NCI-H748 treated with DMSO at 0.1 percent for 48 hours (cell line): ENCODE results near the gene CNKSR2.
"Not testable (repeated sequence)": the region's sequence is repeated elsewhere in the genome, so short reads cannot be mapped to it uniquely, and the experiment has no call there.

ENCODE experiments used
- DNase-seq: peaks from one replicate; lab custom pipeline; 2025; lab: John Stamatoyannopoulos, UW

The CNKSR2 gene

GRCh38 chrX:21440911-21441310 is 66.7 kb downstream of the CNKSR2 start:
- DNase-seq, result no peak

GRCh38 chrX:21457718-21458117 is 83.5 kb downstream of the CNKSR2 start:
- DNase-seq, result no peak

- no peak for DNase-seq
Observed at GRCh38 chrX:21469071-21469470, 94.9 kb downstream of the CNKSR2 start.

- DNase-seq, result no peak
Observed at GRCh38 chrX:21476909-21477308, 102.7 kb downstream of the CNKSR2 start.

GRCh38 chrX:21479695-21480270 is 105.6 kb downstream of the CNKSR2 start:
- DNase-seq, result peak; percentile 15

- no peak for DNase-seq
Observed at GRCh38 chrX:21481761-21482160, 107.5 kb downstream of the CNKSR2 start.

GRCh38 chrX:21484051-21484450 is 109.8 kb downstream of the CNKSR2 start:
- not testable (repeated sequence) for DNase-seq

GRCh38 chrX:21487832-21488231 is 113.6 kb downstream of the CNKSR2 start:
- peak; percentile 84 for DNase-seq

- DNase-seq, result no peak
Observed at GRCh38 chrX:21490341-21490740, 116.1 kb downstream of the CNKSR2 start.

GRCh38 chrX:21493226-21493830 is 119.1 kb downstream of the CNKSR2 start:
- DNase-seq, result no peak

GRCh38 chrX:21503593-21503992 is 129.4 kb downstream of the CNKSR2 start:
- DNase-seq, result no peak

- DNase-seq, result no peak
Observed at GRCh38 chrX:21509912-21510311, 135.7 kb downstream of the CNKSR2 start.

GRCh38 chrX:21524008-21524407 is 149.8 kb downstream of the CNKSR2 start:
- DNase-seq, result no peak

GRCh38 chrX:21528076-21528475 is 153.9 kb downstream of the CNKSR2 start:
- no peak for DNase-seq

- no peak for DNase-seq
Observed at GRCh38 chrX:21529771-21530170, 155.6 kb downstream of the CNKSR2 start.

- not testable (repeated sequence) for DNase-seq
Observed at GRCh38 chrX:21544642-21545041, 170.4 kb downstream of the CNKSR2 start.

- DNase-seq, result peak; percentile 17
Observed at GRCh38 chrX:21559417-21559816, 185.2 kb downstream of the CNKSR2 start.

- no peak for DNase-seq
Observed at GRCh38 chrX:21565025-21565424, 190.8 kb downstream of the CNKSR2 start.

- DNase-seq, result no peak
Observed at GRCh38 chrX:21574793-21575192, 200.6 kb downstream of the CNKSR2 start.

GRCh38 chrX:21581479-21581878 is 207.3 kb downstream of the CNKSR2 start:
- DNase-seq, result no peak

- no peak for DNase-seq
Observed at GRCh38 chrX:21586001-21586400, 211.8 kb downstream of the CNKSR2 start.

- no peak for DNase-seq
Observed at GRCh38 chrX:21590012-21590776, 216.0 kb downstream of the CNKSR2 start.

- DNase-seq, result no peak
Observed at GRCh38 chrX:21606002-21606401, 231.8 kb downstream of the CNKSR2 start.
